Fibroblast of skin of back (primary cell): ENCODE measurements around the gene PICALM.
"Not testable (repeated sequence)": the region's sequence is repeated elsewhere in the genome, so short reads cannot be mapped to it uniquely, and the experiment has no call there.

Experiments
- DNase-seq: peaks from one replicate; pipeline ENCODE4 v3.0.0-alpha.2; 2013

PICALM gene

GRCh38 chr11:85970593-85970992 is 98.3 kb downstream of the PICALM start:
- DNase-seq: no peak

GRCh38 chr11:85967457-85967856 is 101.4 kb downstream of the PICALM start:
- DNase-seq: no peak

GRCh38 chr11:85965202-85965601 is 103.7 kb downstream of the PICALM start:
- DNase-seq: peak; percentile 63

GRCh38 chr11:85961930-85962363 is 106.9 kb downstream of the PICALM start:
- no peak for DNase-seq

GRCh38 chr11:85961130-85961529 is 107.8 kb downstream of the PICALM start:
- no peak for DNase-seq

GRCh38 chr11:85960678-85961077 is 108.2 kb downstream of the PICALM start:
- no peak for DNase-seq

GRCh38 chr11:85955531-85955930 is 113.4 kb downstream of the PICALM start:
- DNase-seq: peak; percentile 83

- no peak for DNase-seq
These were observed 115.3 kb downstream of the PICALM start for GRCh38 chr11:85953491-85954143.

- DNase-seq: not testable (repeated sequence)
These were observed 116.8 kb downstream of the PICALM start for GRCh38 chr11:85952108-85952485.

GRCh38 chr11:85951428-85952107 is 117.3 kb downstream of the PICALM start:
- no peak for DNase-seq

GRCh38 chr11:85951049-85951405 is 117.9 kb downstream of the PICALM start:
- DNase-seq: no peak

- no peak for DNase-seq
These were observed 118.4 kb downstream of the PICALM start for GRCh38 chr11:85950317-85951048.

- no peak for DNase-seq
These were observed 119.1 kb downstream of the PICALM start for GRCh38 chr11:85949798-85950197.

- DNase-seq: peak; percentile 25
These were observed 120.0 kb downstream of the PICALM start for GRCh38 chr11:85948884-85949283.

- DNase-seq: peak; percentile 85
These were observed 121.2 kb downstream of the PICALM start for GRCh38 chr11:85947431-85948272.

- DNase-seq: peak; percentile 23
These were observed 122.7 kb downstream of the PICALM start for GRCh38 chr11:85946221-85946620.

GRCh38 chr11:85945788-85946187 is 123.1 kb downstream of the PICALM start:
- DNase-seq: no peak

- DNase-seq: no peak
These were observed 123.6 kb downstream of the PICALM start for GRCh38 chr11:85945296-85945695.

GRCh38 chr11:85941380-85941973 is 127.4 kb downstream of the PICALM start:
- peak; percentile 62 for DNase-seq

GRCh38 chr11:85939099-85940015 is 129.5 kb downstream of the PICALM start:
- DNase-seq: no peak

GRCh38 chr11:85937835-85938234 is 131.0 kb downstream of the PICALM start:
- no peak for DNase-seq
